GM12878 (cell line): ENCODE data around the gene ATRNL1. TPM values are rescaled to one million over a fixed set of nuclear protein-coding genes. Genes with fewer than 3 reads are reported as not detected.

Source experiments
- ATAC-seq: fragments of 200-7000 bp; cut with Tn5 transposase; 3 replicates; pipeline ENCODE4 v1.9.1; 2020; ENCODE audit warnings: mild to moderate bottlenecking, moderate library complexity
- BruUV-seq: library from RNA; stranded (reverse); fragments of 400-500 nt; replicated peaks from 2 replicates; lab custom pipeline; 2021; lab: Mats Ljungman, UMichigan
- CTCF ChIA-PET: fragments of 300-600 bp; sonication (Branson Sonifier 250); formaldehyde crosslinking; extraction: SDS; loops from one replicate; lab custom pipeline; 2021; ENCODE audit warnings: inconsistent platforms; lab: Yijun Ruan, JAX
- POLR2A ChIA-PET: fragments of 350-600 bp; formaldehyde crosslinking; extraction: SDS; loops from one replicate; lab custom pipeline; 2021; ENCODE audit warnings: inconsistent platforms; lab: Charles Lee
- RAD21 ChIA-PET: fragments of 300-600 bp; sonication (Branson Sonifier 250); formaldehyde crosslinking; loops from one replicate; lab custom pipeline; 2023; ENCODE audit warnings: antibody characterized with exemption; ENCODE audit not compliant: unreplicated experiment; lab: Charles Lee
- SMC1A ChIA-PET: fragments of 300-600 bp; sonication (Branson Sonifier 250); formaldehyde crosslinking; loops from one replicate; lab custom pipeline; 2023; ENCODE audit not compliant: unreplicated experiment, uncharacterized antibody; lab: Charles Lee
- DNase-seq: peaks from one replicate; pipeline ENCODE4 v3.0.0-alpha.2; 2011; ENCODE audit warnings: low read depth, low spot score
- FAIRE-seq: peaks from 3 replicates; lab custom pipeline; 2011; peaks lifted over from hg19 to GRCh38; lab: Jason Lieb, UNC
- H2AFZ ChIP-seq: 2 replicates; pipeline ENCODE4 v1.6.0; 2011; ENCODE audit warnings: low read depth, low read length, control low read depth; ENCODE audit not compliant: control insufficient read depth
- H3K27ac ChIP-seq: 2 replicates; pipeline ENCODE4 v1.5.1; 2011; ENCODE audit warnings: control low read depth; ENCODE audit not compliant: control insufficient read depth, insufficient read depth
- H3K27me3 ChIP-seq, 2 experiments: replicated peaks in 1 of 2; 2 replicates each; pipeline versions ENCODE4 v1.6.0 to v1.6.1; 2011; ENCODE audit warnings: low read length in 1 of 2; ENCODE audit not compliant: control insufficient read depth in 2 of 2, insufficient read depth in 2 of 2
- H3K36me3 ChIP-seq, 2 experiments: 2 replicates each; pipeline ENCODE4 v1.5.1; 2011; ENCODE audit warnings: low read length in 1 of 2; ENCODE audit not compliant: control insufficient read depth in 2 of 2, insufficient read depth in 2 of 2
- H3K4me1 ChIP-seq: 2 replicates; pipeline ENCODE4 v1.6.1; 2011; ENCODE audit warnings: mild to moderate bottlenecking, low read length, moderate library complexity, mixed read lengths; ENCODE audit not compliant: control insufficient read depth, insufficient read depth
- H3K4me2 ChIP-seq: 2 replicates; pipeline ENCODE4 v1.6.0; 2011; ENCODE audit warnings: control low read depth; ENCODE audit not compliant: control insufficient read depth, insufficient read depth
- H3K4me3 ChIP-seq: fragments of 200-600 bp; sonication (generic); 2 replicates; pipeline ENCODE4 v1.5.1; 2016
- H3K79me2 ChIP-seq: 2 replicates; pipeline ENCODE4 v1.6.0; 2011; ENCODE audit warnings: low read length; ENCODE audit not compliant: control insufficient read depth, insufficient read depth
- H3K9ac ChIP-seq: 2 replicates; pipeline ENCODE4 v1.8.0; 2011; ENCODE audit warnings: low read length, control low read depth, mixed read lengths; ENCODE audit not compliant: control insufficient read depth, insufficient read depth
- H3K9me3 ChIP-seq: replicated peaks from 3 replicates; pipeline ENCODE4 v1.5.1; 2011; ENCODE audit warnings: mild to moderate bottlenecking, low read length; ENCODE audit not compliant: control insufficient read depth, insufficient read depth
- H4K20me1 ChIP-seq: 2 replicates; pipeline ENCODE4 v1.6.0; 2011; ENCODE audit not compliant: control insufficient read depth, insufficient read depth
- BRCA1 ChIP-seq: IDR thresholded peaks from 2 replicates; pipeline ENCODE4 v1.6.1; 2011; ENCODE audit warnings: low read depth, low read length, improper control_type of control experiment
- CHD4 ChIP-seq: fragments of 200-600 bp; sonication (generic); IDR thresholded peaks from 2 replicates; pipeline ENCODE4 v1.6.1; 2016; ENCODE audit warnings: mild to moderate bottlenecking
- E4F1 ChIP-seq: fragments of 450-650 bp; IDR thresholded peaks from 2 replicates; pipeline ENCODE4 v1.6.1; 2018; ENCODE audit warnings: borderline replicate concordance, mild to moderate bottlenecking; ENCODE audit not compliant: partially characterized antibody
- FOXK2 ChIP-seq: fragments of 450-650 bp; IDR thresholded peaks from 2 replicates; pipeline ENCODE4 v1.6.1; 2017; ENCODE audit warnings: mild to moderate bottlenecking, moderate library complexity
- POLR2AphosphoS5 ChIP-seq: IDR thresholded peaks from 2 replicates; pipeline ENCODE4 v1.6.1; 2011; ENCODE audit warnings: mild to moderate bottlenecking, low read length, inconsistent platforms
- SMAD1 ChIP-seq: fragments of 450-650 bp; IDR thresholded peaks from 2 replicates; pipeline ENCODE4 v1.6.1; 2018; ENCODE audit warnings: mild to moderate bottlenecking, low read depth; ENCODE audit not compliant: partially characterized antibody
- WGBS: methylation state at CpG from one replicate; pipeline ENCODE4 v1.1.6; 2016; ENCODE audit warnings: low lambda C conversion rate; ENCODE audit not compliant: insufficient replicate concordance, insufficient coverage; ENCODE audit errors: missing lambda C conversion rate; 5-methylcytosine and 5-hydroxymethylcytosine counted together
- in situ Hi-C: fragments of 300-500 bp; cut with MboI; formaldehyde crosslinking; loops from 9 replicates; pipeline ENCODE4 v1.14.3; 2018; ENCODE audit warnings: mixed read lengths
- intact Hi-C: fragments of 100-400 bp; cut with micrococcal nuclease; formaldehyde crosslinking; loops from one replicate; pipeline ENCODE4 v1.14.2; 2022; ENCODE audit not compliant: unreplicated experiment
- polyA plus RNA-seq, 11 experiments: library from polyadenylated mRNA; depleted of rRNA in 4 of 11; unstranded in 6 of 11; stranded (reverse) in 5 of 11; fragments of >200 nt; fragmentation: Nextera tagmentation in 4 of 11; fragmentation: Illumina TruSeq in 1 of 11; extraction: Ambion mirVana in 4 of 11; extraction: Trizol in 1 of 11; gene quantifications; 1 replicate in 1 of 11; 2 replicates in 10 of 11; pipeline versions ENCODE4 v1.2.1 to v1.2.3, GENCODE V29; 2011 to 2016; ENCODE audit warnings: inconsistent platforms in 2 of 11, missing spikeins in 2 of 11, low read depth in 1 of 11
- total RNA-seq, 4 experiments: library from RNA; depleted of rRNA in 3 of 4; stranded (reverse); fragments of >200 nt in 3 of 4; fragmentation: Illumina TruSeq in 1 of 4; extraction: Trizol in 1 of 4; gene quantifications; 2 replicates each; pipeline versions ENCODE4 v1.2.1 to v1.2.3, GENCODE V29; 2013 to 2021
- TF ChIP-seq, protein P1 (sequence below): IDR thresholded peaks from 2 replicates; pipeline ENCODE4 v1.6.1; 2011; ENCODE audit warnings: mild to moderate bottlenecking, low read depth, low read length, moderate library complexity; ENCODE audit not compliant: insufficient replicate concordance
- TF ChIP-seq, protein P2 (sequence below): fragments of 450-650 bp; IDR thresholded peaks from 2 replicates; pipeline ENCODE4 v1.6.1; 2017; ENCODE audit warnings: antibody characterized with exemption, mild to moderate bottlenecking, moderate library complexity

The ATRNL1 gene
- total and polyA plus RNA-seq, 10 of the 15 experiments (the other 5 are each of a cell fraction or from before 2014, with no cell fraction given): 0.03 to 1.4 (median 0.34) TPM

- H3K9ac ChIP-seq: no peak overlapping the region
- RAD21 ChIA-PET: no interaction called here
- 34% methylated on average over 7 of the region's 7 CpGs for WGBS
- H4K20me1 ChIP-seq: no peaks in the 10 kb centered on the region
- H2AFZ ChIP-seq: no peak overlapping the region
- H3K9me3 ChIP-seq: no peaks in the 10 kb centered on the region
- in situ Hi-C loops: no loop called here
- no peaks in the 10 kb centered on the region for H3K79me2 ChIP-seq
- H3K27ac ChIP-seq: no peak overlapping the region
- no peaks in the 10 kb centered on the region for H3K36me3 ChIP-seq
- ATAC-seq: no peak
- H3K4me3 ChIP-seq: no peak overlapping the region
- FAIRE-seq: no peak
- no peaks in the 10 kb centered on the region for H3K27me3 ChIP-seq
- H3K4me2 ChIP-seq: no peak overlapping the region
- SMC1A ChIA-PET: interaction anchor here (1.8 kb wide), 1 partner anchor 21 kb away, joined by 4 read pairs; no protein-coding TSS in a partner anchor
- CTCF ChIA-PET: no interaction called here
- DNase-seq: no peak
- intact Hi-C loops: no loop called here
- TF ChIP-seq BRCA1: no peak
- TF ChIP-seq, protein P1, sequence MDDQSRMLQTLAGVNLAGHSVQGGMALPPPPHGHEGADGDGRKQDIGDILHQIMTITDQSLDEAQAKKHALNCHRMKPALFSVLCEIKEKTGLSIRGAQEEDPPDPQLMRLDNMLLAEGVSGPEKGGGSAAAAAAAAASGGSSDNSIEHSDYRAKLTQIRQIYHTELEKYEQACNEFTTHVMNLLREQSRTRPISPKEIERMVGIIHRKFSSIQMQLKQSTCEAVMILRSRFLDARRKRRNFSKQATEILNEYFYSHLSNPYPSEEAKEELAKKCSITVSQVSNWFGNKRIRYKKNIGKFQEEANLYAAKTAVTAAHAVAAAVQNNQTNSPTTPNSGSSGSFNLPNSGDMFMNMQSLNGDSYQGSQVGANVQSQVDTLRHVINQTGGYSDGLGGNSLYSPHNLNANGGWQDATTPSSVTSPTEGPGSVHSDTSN: no peak
- TF ChIP-seq SMAD1: no peak
- TF ChIP-seq, protein P2, sequence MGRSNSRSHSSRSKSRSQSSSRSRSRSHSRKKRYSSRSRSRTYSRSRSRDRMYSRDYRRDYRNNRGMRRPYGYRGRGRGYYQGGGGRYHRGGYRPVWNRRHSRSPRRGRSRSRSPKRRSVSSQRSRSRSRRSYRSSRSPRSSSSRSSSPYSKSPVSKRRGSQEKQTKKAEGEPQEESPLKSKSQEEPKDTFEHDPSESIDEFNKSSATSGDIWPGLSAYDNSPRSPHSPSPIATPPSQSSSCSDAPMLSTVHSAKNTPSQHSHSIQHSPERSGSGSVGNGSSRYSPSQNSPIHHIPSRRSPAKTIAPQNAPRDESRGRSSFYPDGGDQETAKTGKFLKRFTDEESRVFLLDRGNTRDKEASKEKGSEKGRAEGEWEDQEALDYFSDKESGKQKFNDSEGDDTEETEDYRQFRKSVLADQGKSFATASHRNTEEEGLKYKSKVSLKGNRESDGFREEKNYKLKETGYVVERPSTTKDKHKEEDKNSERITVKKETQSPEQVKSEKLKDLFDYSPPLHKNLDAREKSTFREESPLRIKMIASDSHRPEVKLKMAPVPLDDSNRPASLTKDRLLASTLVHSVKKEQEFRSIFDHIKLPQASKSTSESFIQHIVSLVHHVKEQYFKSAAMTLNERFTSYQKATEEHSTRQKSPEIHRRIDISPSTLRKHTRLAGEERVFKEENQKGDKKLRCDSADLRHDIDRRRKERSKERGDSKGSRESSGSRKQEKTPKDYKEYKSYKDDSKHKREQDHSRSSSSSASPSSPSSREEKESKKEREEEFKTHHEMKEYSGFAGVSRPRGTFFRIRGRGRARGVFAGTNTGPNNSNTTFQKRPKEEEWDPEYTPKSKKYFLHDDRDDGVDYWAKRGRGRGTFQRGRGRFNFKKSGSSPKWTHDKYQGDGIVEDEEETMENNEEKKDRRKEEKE: no peak
- TF ChIP-seq E4F1: no peak
- no peak for TF ChIP-seq POLR2AphosphoS5
- TF ChIP-seq FOXK2: no peak
- no peak for TF ChIP-seq CHD4
- BruUV-seq: no TSS peak
- no peaks in the 10 kb centered on the region for H3K4me1 ChIP-seq
- POLR2A ChIA-PET: no interaction called here
Observed at GRCh38 chr10:115939101-115939854, 846.1 kb downstream of the ATRNL1 start.
